GM18517 (cell line): ENCODE results near the gene THOC1.
A peak's percentile ranks its signal among the peaks of the same experiment; 100 is the strongest.
"Not testable (repeated sequence)": the region's sequence is repeated elsewhere in the genome, so short reads cannot be mapped to it uniquely, and the experiment has no call there.

Experiments
- ATAC-seq: cut with Tn5 transposase; IDR thresholded peaks from one replicate; pipeline ENCODE4 v1.9.1; 2021; ENCODE audit warnings: mild to moderate bottlenecking, moderate library complexity; ENCODE audit not compliant: unreplicated experiment

Gene THOC1

GRCh38 chr18:267688-268552, at the start of gene THOC1:
Gene THOC1 (minus strand): TSS chr18:268047. CDS start chr18:268019, 28 bp downstream.
- peak; percentile 89 for ATAC-seq

- ATAC-seq: no peak
Observed at GRCh38 chr18:317618-318017, 49.8 kb upstream of the THOC1 start.

GRCh38 chr18:316393-316792, 48.5 kb upstream of the THOC1 start:
- ATAC-seq: no peak

GRCh38 chr18:313931-314330, 46.1 kb upstream of the THOC1 start:
- ATAC-seq: no peak

- ATAC-seq: no peak
Observed at GRCh38 chr18:312415-312814, 44.6 kb upstream of the THOC1 start.

- ATAC-seq: no peak
Observed at GRCh38 chr18:310042-310441, 42.2 kb upstream of the THOC1 start.

- ATAC-seq: not testable (repeated sequence)
Observed at GRCh38 chr18:308086-308485, 40.2 kb upstream of the THOC1 start.

- ATAC-seq: no peak
Observed at GRCh38 chr18:306608-307255, 38.9 kb upstream of the THOC1 start.

- no peak for ATAC-seq
Observed at GRCh38 chr18:305003-305501, 37.2 kb upstream of the THOC1 start.

- ATAC-seq: no peak
Observed at GRCh38 chr18:303607-304006, 35.8 kb upstream of the THOC1 start.

- no peak for ATAC-seq
Observed at GRCh38 chr18:303011-303410, 35.2 kb upstream of the THOC1 start.

- ATAC-seq: no peak
Observed at GRCh38 chr18:302097-302496, 34.2 kb upstream of the THOC1 start.

- ATAC-seq: no peak
Observed at GRCh38 chr18:297936-298335, 30.1 kb upstream of the THOC1 start.

GRCh38 chr18:295756-296490, 28.1 kb upstream of the THOC1 start:
- ATAC-seq: no peak

GRCh38 chr18:294566-294965, 26.7 kb upstream of the THOC1 start:
- no peak for ATAC-seq

GRCh38 chr18:293536-293935, 25.7 kb upstream of the THOC1 start:
- ATAC-seq: no peak

- no peak for ATAC-seq
Observed at GRCh38 chr18:292271-292670, 24.4 kb upstream of the THOC1 start.

GRCh38 chr18:289970-290369, 22.1 kb upstream of the THOC1 start:
- not testable (repeated sequence) for ATAC-seq

- no peak for ATAC-seq
Observed at GRCh38 chr18:289026-289425, 21.2 kb upstream of the THOC1 start.

- no peak for ATAC-seq
Observed at GRCh38 chr18:286515-287310, 18.9 kb upstream of the THOC1 start.

- ATAC-seq: no peak
Observed at GRCh38 chr18:285817-286216, 18.0 kb upstream of the THOC1 start.
